K562 (cell line): ENCODE results near the gene ABCA3. TPM values are rescaled to one million over a fixed set of nuclear protein-coding genes. Genes with fewer than 3 reads are reported as not detected.

Experiments
- CCNT2 ChIP-seq: IDR thresholded peaks from 2 replicates; pipeline ENCODE4 v1.6.1; 2011; ENCODE audit warnings: borderline replicate concordance, low read depth, mild to moderate bottlenecking, moderate library complexity, mixed read lengths, low read length; ENCODE audit not compliant: insufficient read length; ENCODE audit errors: extremely low read depth
- MGA ChIP-seq: fragments of 450-650 bp; IDR thresholded peaks from 2 replicates; pipeline ENCODE4 v1.6.1; 2016; ENCODE audit warnings: mild to moderate bottlenecking, moderate library complexity
- PHF8 ChIP-seq: fragments of 200-600 bp; sonication (generic); IDR thresholded peaks from 2 replicates; pipeline ENCODE4 v1.6.1; 2012; ENCODE audit warnings: mixed run types, mild to moderate bottlenecking, inconsistent platforms, low read length, moderate library complexity, borderline replicate concordance
- polyA plus RNA-seq, 8 experiments: library from polyadenylated mRNA; depleted of rRNA in 4 of 8; stranded (reverse) in 5 of 8; unstranded in 3 of 8; fragments of >200 nt; fragmentation: Nextera tagmentation in 2 of 8; fragmentation: Illumina TruSeq in 1 of 8; extraction: Ambion mirVana in 2 of 8; extraction: Trizol in 1 of 8; gene quantifications; 2 replicates each; pipeline versions ENCODE4 v1.2.1 to v1.2.3, GENCODE V29; 2011 to 2014; ENCODE audit warnings: inconsistent platforms in 1 of 8, missing spikeins in 1 of 8
- total RNA-seq, 7 experiments: library from RNA; depleted of rRNA in 6 of 7; stranded (reverse); fragments of >200 nt in 6 of 7; fragmentation: Illumina TruSeq in 2 of 7; extraction: Trizol in 2 of 7; gene quantifications; 2 replicates each; pipeline versions ENCODE4 v1.2.1 to v1.2.3, GENCODE V29; 2011 to 2021; ENCODE audit warnings: low replicate concordance in 1 of 7
- TF ChIP-seq, protein P1 (sequence below): sonication (generic); formaldehyde crosslinking; IDR thresholded peaks from 2 replicates; pipeline ENCODE4 v1.4.0; 2020; ENCODE audit warnings: mild to moderate bottlenecking, missing genetic modification reagents
- TF ChIP-seq, protein P2 (sequence below): fragments of 200-800 bp; sonication (Bioruptor generic); IDR thresholded peaks from 2 replicates; pipeline ENCODE4 v1.6.1; 2016; ENCODE audit warnings: missing genetic modification characterization, missing compliant biosample characterization

ABCA3 gene
- total and polyA plus RNA-seq, 9 of the 15 experiments (the other 6 are each of a cell fraction or from before 2014, with no cell fraction given), result 0.66 to 23.7 (median 6.9) TPM

- peak; percentile 100 for TF ChIP-seq MGA
- TF ChIP-seq, protein P1, sequence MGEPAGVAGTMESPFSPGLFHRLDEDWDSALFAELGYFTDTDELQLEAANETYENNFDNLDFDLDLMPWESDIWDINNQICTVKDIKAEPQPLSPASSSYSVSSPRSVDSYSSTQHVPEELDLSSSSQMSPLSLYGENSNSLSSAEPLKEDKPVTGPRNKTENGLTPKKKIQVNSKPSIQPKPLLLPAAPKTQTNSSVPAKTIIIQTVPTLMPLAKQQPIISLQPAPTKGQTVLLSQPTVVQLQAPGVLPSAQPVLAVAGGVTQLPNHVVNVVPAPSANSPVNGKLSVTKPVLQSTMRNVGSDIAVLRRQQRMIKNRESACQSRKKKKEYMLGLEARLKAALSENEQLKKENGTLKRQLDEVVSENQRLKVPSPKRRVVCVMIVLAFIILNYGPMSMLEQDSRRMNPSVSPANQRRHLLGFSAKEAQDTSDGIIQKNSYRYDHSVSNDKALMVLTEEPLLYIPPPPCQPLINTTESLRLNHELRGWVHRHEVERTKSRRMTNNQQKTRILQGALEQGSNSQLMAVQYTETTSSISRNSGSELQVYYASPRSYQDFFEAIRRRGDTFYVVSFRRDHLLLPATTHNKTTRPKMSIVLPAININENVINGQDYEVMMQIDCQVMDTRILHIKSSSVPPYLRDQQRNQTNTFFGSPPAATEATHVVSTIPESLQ (CRISPR knock-in tag), result peak; percentile 99
- TF ChIP-seq, protein P2, sequence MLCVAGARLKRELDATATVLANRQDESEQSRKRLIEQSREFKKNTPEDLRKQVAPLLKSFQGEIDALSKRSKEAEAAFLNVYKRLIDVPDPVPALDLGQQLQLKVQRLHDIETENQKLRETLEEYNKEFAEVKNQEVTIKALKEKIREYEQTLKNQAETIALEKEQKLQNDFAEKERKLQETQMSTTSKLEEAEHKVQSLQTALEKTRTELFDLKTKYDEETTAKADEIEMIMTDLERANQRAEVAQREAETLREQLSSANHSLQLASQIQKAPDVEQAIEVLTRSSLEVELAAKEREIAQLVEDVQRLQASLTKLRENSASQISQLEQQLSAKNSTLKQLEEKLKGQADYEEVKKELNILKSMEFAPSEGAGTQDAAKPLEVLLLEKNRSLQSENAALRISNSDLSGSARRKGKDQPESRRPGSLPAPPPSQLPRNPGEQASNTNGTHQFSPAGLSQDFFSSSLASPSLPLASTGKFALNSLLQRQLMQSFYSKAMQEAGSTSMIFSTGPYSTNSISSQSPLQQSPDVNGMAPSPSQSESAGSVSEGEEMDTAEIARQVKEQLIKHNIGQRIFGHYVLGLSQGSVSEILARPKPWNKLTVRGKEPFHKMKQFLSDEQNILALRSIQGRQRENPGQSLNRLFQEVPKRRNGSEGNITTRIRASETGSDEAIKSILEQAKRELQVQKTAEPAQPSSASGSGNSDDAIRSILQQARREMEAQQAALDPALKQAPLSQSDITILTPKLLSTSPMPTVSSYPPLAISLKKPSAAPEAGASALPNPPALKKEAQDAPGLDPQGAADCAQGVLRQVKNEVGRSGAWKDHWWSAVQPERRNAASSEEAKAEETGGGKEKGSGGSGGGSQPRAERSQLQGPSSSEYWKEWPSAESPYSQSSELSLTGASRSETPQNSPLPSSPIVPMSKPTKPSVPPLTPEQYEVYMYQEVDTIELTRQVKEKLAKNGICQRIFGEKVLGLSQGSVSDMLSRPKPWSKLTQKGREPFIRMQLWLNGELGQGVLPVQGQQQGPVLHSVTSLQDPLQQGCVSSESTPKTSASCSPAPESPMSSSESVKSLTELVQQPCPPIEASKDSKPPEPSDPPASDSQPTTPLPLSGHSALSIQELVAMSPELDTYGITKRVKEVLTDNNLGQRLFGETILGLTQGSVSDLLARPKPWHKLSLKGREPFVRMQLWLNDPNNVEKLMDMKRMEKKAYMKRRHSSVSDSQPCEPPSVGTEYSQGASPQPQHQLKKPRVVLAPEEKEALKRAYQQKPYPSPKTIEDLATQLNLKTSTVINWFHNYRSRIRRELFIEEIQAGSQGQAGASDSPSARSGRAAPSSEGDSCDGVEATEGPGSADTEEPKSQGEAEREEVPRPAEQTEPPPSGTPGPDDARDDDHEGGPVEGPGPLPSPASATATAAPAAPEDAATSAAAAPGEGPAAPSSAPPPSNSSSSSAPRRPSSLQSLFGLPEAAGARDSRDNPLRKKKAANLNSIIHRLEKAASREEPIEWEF, result peak; percentile 57; the same call in 1 of the 2 replicates
- TF ChIP-seq CCNT2, result peak; percentile 89
- peak; percentile 53; the same call in 1 of the 2 replicates for TF ChIP-seq PHF8
These were observed at the start of gene ABCA3 (continued) for GRCh38 chr16:2340564-2341455.
